ENCODE measurements around the gene PTK7. TPM values are rescaled to one million over a fixed set of nuclear protein-coding genes. Genes with fewer than 3 reads are reported as not detected.

The PTK7 gene
- total and polyA plus RNA-seq, 2 experiments from 2014 or later, result 75.8 to 115 TPM

DNA sequence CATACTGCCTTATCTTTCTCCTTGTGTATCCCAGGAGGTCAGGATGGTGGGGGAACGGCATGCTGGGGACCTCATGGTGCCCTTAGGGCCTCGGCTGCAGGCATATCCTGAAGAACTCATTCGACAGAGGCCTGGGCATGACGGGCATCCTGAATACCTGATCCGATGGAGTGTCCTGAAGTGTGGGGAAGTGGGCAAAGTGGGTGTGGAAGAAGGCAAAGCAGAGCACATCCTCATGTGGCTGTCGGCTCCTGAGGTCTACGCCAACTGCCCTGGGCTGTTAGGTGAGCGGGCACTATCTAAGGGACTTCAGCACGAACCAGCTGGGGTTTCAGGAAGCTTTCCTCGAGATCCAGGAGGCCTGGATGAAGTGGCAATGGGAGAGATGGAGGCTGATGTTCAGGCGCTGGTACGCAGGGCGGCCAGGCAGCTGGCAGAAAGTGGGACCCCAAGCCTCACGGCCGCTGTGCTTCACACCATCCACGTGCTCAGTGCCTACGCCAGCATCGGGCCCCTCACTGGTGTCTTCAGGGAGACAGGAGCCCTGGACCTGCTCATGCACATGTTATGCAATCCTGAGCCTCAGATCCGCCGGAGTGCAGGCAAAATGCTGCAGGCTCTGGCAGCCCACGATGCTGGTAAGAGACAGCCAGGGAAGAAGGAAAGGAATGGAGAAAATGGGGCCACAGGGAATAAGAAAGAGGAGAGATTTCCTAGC lies 108.3 kb downstream of the PTK7 start:
- TF ChIP-seq, protein P1, sequence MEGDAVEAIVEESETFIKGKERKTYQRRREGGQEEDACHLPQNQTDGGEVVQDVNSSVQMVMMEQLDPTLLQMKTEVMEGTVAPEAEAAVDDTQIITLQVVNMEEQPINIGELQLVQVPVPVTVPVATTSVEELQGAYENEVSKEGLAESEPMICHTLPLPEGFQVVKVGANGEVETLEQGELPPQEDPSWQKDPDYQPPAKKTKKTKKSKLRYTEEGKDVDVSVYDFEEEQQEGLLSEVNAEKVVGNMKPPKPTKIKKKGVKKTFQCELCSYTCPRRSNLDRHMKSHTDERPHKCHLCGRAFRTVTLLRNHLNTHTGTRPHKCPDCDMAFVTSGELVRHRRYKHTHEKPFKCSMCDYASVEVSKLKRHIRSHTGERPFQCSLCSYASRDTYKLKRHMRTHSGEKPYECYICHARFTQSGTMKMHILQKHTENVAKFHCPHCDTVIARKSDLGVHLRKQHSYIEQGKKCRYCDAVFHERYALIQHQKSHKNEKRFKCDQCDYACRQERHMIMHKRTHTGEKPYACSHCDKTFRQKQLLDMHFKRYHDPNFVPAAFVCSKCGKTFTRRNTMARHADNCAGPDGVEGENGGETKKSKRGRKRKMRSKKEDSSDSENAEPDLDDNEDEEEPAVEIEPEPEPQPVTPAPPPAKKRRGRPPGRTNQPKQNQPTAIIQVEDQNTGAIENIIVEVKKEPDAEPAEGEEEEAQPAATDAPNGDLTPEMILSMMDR (IDR thresholded peaks at IDR 0.05; ENCODE audit: low read depth, low read length), result no peak
- no peak for DNase-seq (ENCODE audit: low read depth in 1 of 2, low spot score in 1 of 2)
- H3K36me3 ChIP-seq, result peaks cover 8% of the 10 kb centered on the region

DNA sequence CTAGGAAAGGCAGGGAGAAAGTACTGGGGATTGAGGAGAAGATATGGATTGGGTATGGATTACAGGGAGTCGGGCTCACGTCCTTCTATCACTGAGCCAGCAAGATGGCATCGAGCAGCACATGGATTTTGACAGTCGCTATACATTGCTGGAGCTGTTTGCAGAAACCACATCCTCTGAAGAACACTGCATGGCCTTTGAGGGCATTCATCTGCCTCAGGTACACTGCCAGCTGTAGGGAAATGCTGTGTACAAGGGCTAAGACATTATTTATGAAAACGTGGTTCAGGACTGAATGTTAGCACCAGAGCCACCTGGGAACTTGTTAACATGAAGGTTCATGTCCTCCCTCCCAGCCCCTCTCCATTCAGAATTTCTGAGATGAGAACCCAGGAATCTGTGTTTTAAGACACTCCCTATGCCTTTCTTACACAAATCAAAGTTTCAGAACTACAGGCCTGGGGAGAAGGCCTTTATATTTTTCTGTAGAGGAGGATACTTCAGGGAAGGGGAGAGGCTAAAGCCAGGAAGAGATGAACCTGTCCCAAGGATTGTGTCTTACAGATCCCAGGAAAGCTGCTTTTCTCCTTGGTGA lies 109.4 kb downstream of the PTK7 start:
- Histone ChIP-seq H3K36me3 (peaks cover 2% of the 10 kb centered on the region), H3K4me1 (ENCODE audit: low read depth) (peaks cover 14% of the 10 kb centered on the region), H3K9me3 (ENCODE audit: low read depth) (no peaks in the 10 kb centered on the region), H3K27ac (no peak overlapping the region), H3K4me3 (no peak overlapping the region), H3K27me3 (no peaks in the 10 kb centered on the region)
- DNase-seq (ENCODE audit: low read depth in 1 of 2, low spot score in 1 of 2), result no peak
- TF ChIP-seq, protein P1 (IDR thresholded peaks at IDR 0.05; ENCODE audit: low read depth, low read length), result no peak

More for the DNA sequence above, 108.3 kb downstream of the PTK7 start:
- Histone ChIP-seq H3K4me1 (ENCODE audit: low read depth) (peaks cover 4% of the 10 kb centered on the region), H3K9me3 (ENCODE audit: low read depth) (no peaks in the 10 kb centered on the region), H3K4me3 (no peak overlapping the region), H3K27me3 (no peaks in the 10 kb centered on the region), H3K27ac (no peak overlapping the region)

DNA sequence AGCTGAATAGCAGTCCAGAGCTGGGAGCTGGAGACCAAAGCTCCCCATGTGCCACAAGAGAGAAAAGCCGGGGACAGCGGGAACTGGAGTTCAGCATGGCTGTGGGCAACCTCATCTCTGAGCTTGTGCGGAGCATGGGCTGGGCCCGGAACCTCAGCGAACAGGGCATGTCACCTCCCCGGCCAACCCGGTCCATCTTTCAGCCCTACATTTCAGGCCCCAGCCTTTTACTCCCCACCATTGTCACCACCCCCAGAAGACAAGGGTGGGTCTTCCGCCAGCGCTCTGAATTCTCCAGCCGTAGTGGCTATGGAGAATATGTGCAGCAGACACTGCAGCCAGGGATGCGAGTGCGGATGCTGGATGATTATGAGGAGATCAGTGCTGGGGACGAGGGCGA lies 109.9 kb downstream of the PTK7 start:
- TF ChIP-seq, protein P1 (IDR thresholded peaks at IDR 0.05; ENCODE audit: low read depth, low read length), result no peak
- Histone ChIP-seq H3K27ac (no peak overlapping the region), H3K36me3 (no peaks in the 10 kb centered on the region), H3K4me1 (ENCODE audit: low read depth) (peaks cover 20% of the 10 kb centered on the region), H3K9me3 (ENCODE audit: low read depth) (no peaks in the 10 kb centered on the region), H3K27me3 (no peaks in the 10 kb centered on the region), H3K4me3 (no peak overlapping the region)
- DNase-seq (ENCODE audit: low read depth in 1 of 2, low spot score in 1 of 2), result no peak

DNA sequence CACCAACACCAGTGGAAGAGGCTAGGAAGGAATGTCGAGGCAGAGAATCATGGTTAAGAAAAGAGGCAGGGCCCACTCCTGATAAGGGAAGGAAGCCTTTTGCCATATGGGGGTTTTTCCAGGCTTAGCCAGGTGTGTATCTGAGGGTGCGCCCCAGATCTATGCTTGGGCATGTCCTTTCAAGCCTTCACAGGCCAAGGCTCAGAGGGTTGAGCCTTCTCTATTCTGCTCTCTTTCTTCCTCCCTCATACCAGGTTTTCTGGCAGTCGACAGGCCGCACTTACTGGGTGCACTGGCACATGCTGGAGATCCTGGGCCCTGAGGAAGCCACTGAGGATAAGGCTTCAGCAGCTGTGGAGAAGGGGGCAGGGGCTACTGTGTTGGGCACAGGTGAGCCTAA lies 110.6 kb downstream of the PTK7 start:
- Histone ChIP-seq H3K27ac (no peak overlapping the region), H3K27me3 (no peaks in the 10 kb centered on the region), H3K4me1 (ENCODE audit: low read depth) (peaks cover 21% of the 10 kb centered on the region), H3K36me3 (no peaks in the 10 kb centered on the region), H3K4me3 (no peak overlapping the region), H3K9me3 (ENCODE audit: low read depth) (no peaks in the 10 kb centered on the region)
- TF ChIP-seq, protein P1 (IDR thresholded peaks at IDR 0.05; ENCODE audit: low read depth, low read length), result no peak
- no peak for DNase-seq (ENCODE audit: low read depth in 1 of 2, low spot score in 1 of 2)

DNA sequence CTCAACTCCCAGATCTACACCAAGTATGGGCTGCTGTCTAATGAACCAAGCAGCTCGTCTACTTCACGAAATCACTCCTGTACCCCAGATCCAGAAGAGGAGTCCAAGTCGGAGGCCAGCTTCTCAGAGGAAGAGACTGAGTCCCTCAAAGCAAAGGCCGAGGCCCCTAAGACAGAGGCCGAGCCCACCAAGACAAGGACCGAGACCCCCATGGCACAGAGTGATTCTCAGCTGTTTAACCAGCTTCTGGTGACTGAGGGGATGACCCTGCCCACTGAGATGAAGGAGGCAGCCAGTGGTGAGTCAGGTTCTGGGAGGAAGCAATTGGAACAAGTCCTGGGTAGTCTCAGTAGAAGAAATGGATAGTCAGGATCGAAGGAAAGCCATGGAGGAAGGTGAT lies 111.7 kb downstream of the PTK7 start:
- no peak overlapping the region for H3K27ac ChIP-seq
- no peaks in the 10 kb centered on the region for H3K9me3 ChIP-seq (ENCODE audit: low read depth)
- H3K27me3 ChIP-seq, result no peaks in the 10 kb centered on the region
- TF ChIP-seq, protein P1 (IDR thresholded peaks at IDR 0.05; ENCODE audit: low read depth, low read length), result no peak
- H3K36me3 ChIP-seq, result no peaks in the 10 kb centered on the region
- H3K4me1 ChIP-seq (ENCODE audit: low read depth), result peaks cover 18% of the 10 kb centered on the region
- no peak overlapping the region for H3K4me3 ChIP-seq
- DNase-seq (ENCODE audit: low read depth in 1 of 2, low spot score in 1 of 2), result no peak
